ENCODE measurements around the gene FMO5. TPM values are rescaled to one million over a fixed set of nuclear protein-coding genes. Genes with fewer than 3 reads are reported as not detected.

FMO5 gene
- total RNA-seq, 4 donors from 2014 or later: 1.7 to 9.1 (median 3.3) TPM

- Histone ChIP-seq H3K27ac (no peak overlapping the region), H3K4me3 (replicated peaks in 1 of 3) (no peak overlapping the region), H3K4me1 (no peaks in the 10 kb centered on the region), H3K36me3 (no peaks in the 10 kb centered on the region), H3K9me3 (no peaks in the 10 kb centered on the region), H3K27me3 (no peaks in the 10 kb centered on the region)
- no peak for TF ChIP-seq POLR2A (IDR thresholded peaks at IDR 0.05)
- TF ChIP-seq CTCF (IDR thresholded peaks at IDR 0.05): no peak
- 93 to 95% methylated on average over 3 of the region's 3 CpGs for WGBS, 2 donors
- no peak for DNase-seq
- intact Hi-C loops (cut with DNase I): no loop called here
Observed at GRCh38 chr1:147216124-147216523, 9.0 kb downstream of the FMO5 start.

GRCh38 chr1:147215540-147215916 is 9.6 kb downstream of the FMO5 start:
- no peaks in the 10 kb centered on the region for H3K27me3 ChIP-seq
- no peak overlapping the region for H3K4me3 ChIP-seq (replicated peaks in 1 of 3)
- no peak overlapping the region for H3K27ac ChIP-seq
- no peaks in the 10 kb centered on the region for H3K36me3 ChIP-seq
- H3K4me1 ChIP-seq: no peaks in the 10 kb centered on the region
- H3K9me3 ChIP-seq: no peaks in the 10 kb centered on the region
- WGBS, 2 donors: 50 to 51% methylated on average over 2 of the region's 2 CpGs
- TF ChIP-seq POLR2A (IDR thresholded peaks at IDR 0.05): no peak
- no peak for TF ChIP-seq CTCF (IDR thresholded peaks at IDR 0.05)
- intact Hi-C loops (cut with DNase I): no loop called here
- DNase-seq: no peak

GRCh38 chr1:147214842-147215539 is 10.1 kb downstream of the FMO5 start:
- DNase-seq: no peak
- intact Hi-C loops (cut with DNase I): no loop called here
- no peak for TF ChIP-seq CTCF (IDR thresholded peaks at IDR 0.05)
- TF ChIP-seq POLR2A (IDR thresholded peaks at IDR 0.05): no peak
- Histone ChIP-seq H3K27me3 (no peaks in the 10 kb centered on the region), H3K36me3 (no peaks in the 10 kb centered on the region), H3K9me3 (no peaks in the 10 kb centered on the region), H3K27ac (no peak overlapping the region), H3K4me3 (replicated peaks in 1 of 3) (no peak overlapping the region), H3K4me1 (no peaks in the 10 kb centered on the region)

- no peak overlapping the region for H3K27ac ChIP-seq
- H3K4me3 ChIP-seq (replicated peaks in 1 of 3): no peak overlapping the region
- no peaks in the 10 kb centered on the region for H3K4me1 ChIP-seq
- TF ChIP-seq CTCF (IDR thresholded peaks at IDR 0.05): no peak
- intact Hi-C loops (cut with DNase I): no loop called here
- 88 to 92% methylated on average over 7 of the region's 7 CpGs for WGBS, 2 donors
- no peak for DNase-seq
- H3K27me3 ChIP-seq: no peaks in the 10 kb centered on the region
- H3K9me3 ChIP-seq: no peaks in the 10 kb centered on the region
- H3K36me3 ChIP-seq: no peaks in the 10 kb centered on the region
Observed at GRCh38 chr1:147214325-147214724, 10.8 kb downstream of the FMO5 start.

- no peak overlapping the region for H3K4me3 ChIP-seq (replicated peaks in 1 of 3)
- H3K9me3 ChIP-seq: no peaks in the 10 kb centered on the region
- no peak for DNase-seq
- no peak for TF ChIP-seq CTCF (IDR thresholded peaks at IDR 0.05)
- TF ChIP-seq POLR2A (IDR thresholded peaks at IDR 0.05): no peak
- no peak overlapping the region for H3K27ac ChIP-seq
- intact Hi-C loops (cut with DNase I): no loop called here
- H3K27me3 ChIP-seq: no peaks in the 10 kb centered on the region
- H3K4me1 ChIP-seq: no peaks in the 10 kb centered on the region
- H3K36me3 ChIP-seq: no peaks in the 10 kb centered on the region
Observed at GRCh38 chr1:147213271-147213670, 11.9 kb downstream of the FMO5 start.
